Measurements from ENCODE around the gene COX8A.

The COX8A gene

DNA sequence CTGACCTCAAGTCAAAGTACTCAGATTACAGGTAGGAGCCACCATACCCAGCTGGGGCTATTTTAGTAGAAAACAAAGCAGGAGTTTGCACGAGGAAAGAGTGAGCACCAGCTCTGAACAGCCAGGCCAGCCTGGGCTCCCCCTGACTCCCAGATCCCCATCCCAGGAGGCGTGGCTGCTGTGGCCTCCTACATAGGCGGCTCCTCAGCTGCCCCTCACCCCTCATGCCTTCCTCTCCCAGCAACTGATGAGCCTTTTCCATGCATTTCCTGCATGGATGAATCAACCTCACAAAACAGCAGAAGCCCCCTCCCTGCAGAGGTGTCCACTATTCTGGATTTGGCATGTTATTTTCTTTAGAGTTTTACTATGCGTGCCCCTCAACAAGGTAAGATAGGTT, 50.8 kb downstream of the COX8A start:
- no peak for ATAC-seq
- TF ChIP-seq, protein P1, sequence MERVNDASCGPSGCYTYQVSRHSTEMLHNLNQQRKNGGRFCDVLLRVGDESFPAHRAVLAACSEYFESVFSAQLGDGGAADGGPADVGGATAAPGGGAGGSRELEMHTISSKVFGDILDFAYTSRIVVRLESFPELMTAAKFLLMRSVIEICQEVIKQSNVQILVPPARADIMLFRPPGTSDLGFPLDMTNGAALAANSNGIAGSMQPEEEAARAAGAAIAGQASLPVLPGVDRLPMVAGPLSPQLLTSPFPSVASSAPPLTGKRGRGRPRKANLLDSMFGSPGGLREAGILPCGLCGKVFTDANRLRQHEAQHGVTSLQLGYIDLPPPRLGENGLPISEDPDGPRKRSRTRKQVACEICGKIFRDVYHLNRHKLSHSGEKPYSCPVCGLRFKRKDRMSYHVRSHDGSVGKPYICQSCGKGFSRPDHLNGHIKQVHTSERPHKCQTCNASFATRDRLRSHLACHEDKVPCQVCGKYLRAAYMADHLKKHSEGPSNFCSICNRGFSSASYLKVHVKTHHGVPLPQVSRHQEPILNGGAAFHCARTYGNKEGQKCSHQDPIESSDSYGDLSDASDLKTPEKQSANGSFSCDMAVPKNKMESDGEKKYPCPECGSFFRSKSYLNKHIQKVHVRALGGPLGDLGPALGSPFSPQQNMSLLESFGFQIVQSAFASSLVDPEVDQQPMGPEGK (CRISPR knock-in tag; IDR thresholded peaks at IDR 0.05; ENCODE audit: borderline replicate concordance), result no peak
- TF ChIP-seq ESRRG (CRISPR knock-in tag; IDR thresholded peaks at IDR 0.05) (no peak), BACH2 (CRISPR knock-in tag; IDR thresholded peaks at IDR 0.05; ENCODE audit: borderline replicate concordance) (no peak), ZNF70 (CRISPR knock-in tag; IDR thresholded peaks at IDR 0.05) (no peak), ZC3H10 (CRISPR knock-in tag; IDR thresholded peaks at IDR 0.05) (no peak), ARNTL (CRISPR knock-in tag; IDR thresholded peaks at IDR 0.05; ENCODE audit: borderline replicate concordance, low read depth) (no peak), TOX (CRISPR knock-in tag; IDR thresholded peaks at IDR 0.05; ENCODE audit: borderline replicate concordance) (no peak), GLIS3 (CRISPR knock-in tag; IDR thresholded peaks at IDR 0.05) (no peak), ISL1 (CRISPR knock-in tag; IDR thresholded peaks at IDR 0.05) (no peak), ZNF8 (CRISPR knock-in tag; IDR thresholded peaks at IDR 0.05) (no peak), TCF4 (CRISPR knock-in tag; IDR thresholded peaks at IDR 0.05; ENCODE audit: borderline replicate concordance) (no peak), PPARA (CRISPR knock-in tag; IDR thresholded peaks at IDR 0.05; ENCODE audit: borderline replicate concordance) (no peak), OSR1 (CRISPR knock-in tag; IDR thresholded peaks at IDR 0.05) (no peak), RARB (CRISPR knock-in tag; IDR thresholded peaks at IDR 0.05) (no peak)
- TF ChIP-seq, protein P2, sequence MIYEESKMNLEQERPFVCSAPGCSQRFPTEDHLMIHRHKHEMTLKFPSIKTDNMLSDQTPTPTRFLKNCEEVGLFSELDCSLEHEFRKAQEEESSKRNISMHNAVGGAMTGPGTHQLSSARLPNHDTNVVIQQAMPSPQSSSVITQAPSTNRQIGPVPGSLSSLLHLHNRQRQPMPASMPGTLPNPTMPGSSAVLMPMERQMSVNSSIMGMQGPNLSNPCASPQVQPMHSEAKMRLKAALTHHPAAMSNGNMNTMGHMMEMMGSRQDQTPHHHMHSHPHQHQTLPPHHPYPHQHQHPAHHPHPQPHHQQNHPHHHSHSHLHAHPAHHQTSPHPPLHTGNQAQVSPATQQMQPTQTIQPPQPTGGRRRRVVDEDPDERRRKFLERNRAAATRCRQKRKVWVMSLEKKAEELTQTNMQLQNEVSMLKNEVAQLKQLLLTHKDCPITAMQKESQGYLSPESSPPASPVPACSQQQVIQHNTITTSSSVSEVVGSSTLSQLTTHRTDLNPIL (CRISPR knock-in tag; IDR thresholded peaks at IDR 0.05; ENCODE audit: low read depth), result no peak
- TF ChIP-seq, protein P3, sequence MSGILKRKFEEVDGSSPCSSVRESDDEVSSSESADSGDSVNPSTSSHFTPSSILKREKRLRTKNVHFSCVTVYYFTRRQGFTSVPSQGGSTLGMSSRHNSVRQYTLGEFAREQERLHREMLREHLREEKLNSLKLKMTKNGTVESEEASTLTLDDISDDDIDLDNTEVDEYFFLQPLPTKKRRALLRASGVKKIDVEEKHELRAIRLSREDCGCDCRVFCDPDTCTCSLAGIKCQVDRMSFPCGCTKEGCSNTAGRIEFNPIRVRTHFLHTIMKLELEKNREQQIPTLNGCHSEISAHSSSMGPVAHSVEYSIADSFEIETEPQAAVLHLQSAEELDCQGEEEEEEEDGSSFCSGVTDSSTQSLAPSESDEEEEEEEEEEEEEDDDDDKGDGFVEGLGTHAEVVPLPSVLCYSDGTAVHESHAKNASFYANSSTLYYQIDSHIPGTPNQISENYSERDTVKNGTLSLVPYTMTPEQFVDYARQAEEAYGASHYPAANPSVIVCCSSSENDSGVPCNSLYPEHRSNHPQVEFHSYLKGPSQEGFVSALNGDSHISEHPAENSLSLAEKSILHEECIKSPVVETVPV (CRISPR knock-in tag; IDR thresholded peaks at IDR 0.05), result no peak
- TF ChIP-seq, protein P4, sequence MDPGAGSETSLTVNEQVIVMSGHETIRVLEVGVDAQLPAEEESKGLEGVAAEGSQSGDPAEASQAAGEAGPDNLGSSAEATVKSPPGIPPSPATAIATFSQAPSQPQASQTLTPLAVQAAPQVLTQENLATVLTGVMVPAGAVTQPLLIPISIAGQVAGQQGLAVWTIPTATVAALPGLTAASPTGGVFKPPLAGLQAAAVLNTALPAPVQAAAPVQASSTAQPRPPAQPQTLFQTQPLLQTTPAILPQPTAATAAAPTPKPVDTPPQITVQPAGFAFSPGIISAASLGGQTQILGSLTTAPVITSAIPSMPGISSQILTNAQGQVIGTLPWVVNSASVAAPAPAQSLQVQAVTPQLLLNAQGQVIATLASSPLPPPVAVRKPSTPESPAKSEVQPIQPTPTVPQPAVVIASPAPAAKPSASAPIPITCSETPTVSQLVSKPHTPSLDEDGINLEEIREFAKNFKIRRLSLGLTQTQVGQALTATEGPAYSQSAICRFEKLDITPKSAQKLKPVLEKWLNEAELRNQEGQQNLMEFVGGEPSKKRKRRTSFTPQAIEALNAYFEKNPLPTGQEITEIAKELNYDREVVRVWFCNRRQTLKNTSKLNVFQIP (CRISPR knock-in tag; IDR thresholded peaks at IDR 0.05; ENCODE audit: borderline replicate concordance, low read depth), result no peak

Data from SK-N-SH treated with all-trans-retinoic acid at 6 μM for 48 hours (cell line).